ENCODE results near the gene EHD4. TPM values are rescaled to one million over a fixed set of nuclear protein-coding genes. Genes with fewer than 3 reads are reported as not detected.

Gene EHD4
- total RNA-seq, 1 donor from 2014 or later = 23.8 TPM

DNA sequence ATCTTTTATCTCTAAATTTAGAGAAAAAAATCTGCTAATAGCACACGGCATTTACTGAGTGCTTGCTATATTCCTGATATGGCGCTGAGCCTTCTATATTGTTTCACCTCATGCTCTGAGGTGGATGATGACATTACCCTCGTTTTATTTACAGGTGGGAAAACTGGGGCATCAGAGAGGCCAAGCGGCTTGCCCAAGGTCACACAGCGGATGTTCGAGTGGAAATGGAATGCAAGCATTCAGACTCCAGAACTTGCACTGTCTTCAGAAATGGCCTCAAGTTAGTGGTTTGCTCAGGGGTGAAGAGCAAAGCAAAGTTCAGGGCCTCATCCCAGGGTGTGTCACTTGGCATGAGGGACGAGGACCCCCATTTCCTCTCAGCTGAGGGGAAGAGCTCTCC is 17.3 kb downstream of the EHD4 start:
- H3K4me3 Mint-ChIP-seq (ENCODE audit: unreplicated experiment) = no peak overlapping the region
- TF ChIP-seq, protein P1, sequence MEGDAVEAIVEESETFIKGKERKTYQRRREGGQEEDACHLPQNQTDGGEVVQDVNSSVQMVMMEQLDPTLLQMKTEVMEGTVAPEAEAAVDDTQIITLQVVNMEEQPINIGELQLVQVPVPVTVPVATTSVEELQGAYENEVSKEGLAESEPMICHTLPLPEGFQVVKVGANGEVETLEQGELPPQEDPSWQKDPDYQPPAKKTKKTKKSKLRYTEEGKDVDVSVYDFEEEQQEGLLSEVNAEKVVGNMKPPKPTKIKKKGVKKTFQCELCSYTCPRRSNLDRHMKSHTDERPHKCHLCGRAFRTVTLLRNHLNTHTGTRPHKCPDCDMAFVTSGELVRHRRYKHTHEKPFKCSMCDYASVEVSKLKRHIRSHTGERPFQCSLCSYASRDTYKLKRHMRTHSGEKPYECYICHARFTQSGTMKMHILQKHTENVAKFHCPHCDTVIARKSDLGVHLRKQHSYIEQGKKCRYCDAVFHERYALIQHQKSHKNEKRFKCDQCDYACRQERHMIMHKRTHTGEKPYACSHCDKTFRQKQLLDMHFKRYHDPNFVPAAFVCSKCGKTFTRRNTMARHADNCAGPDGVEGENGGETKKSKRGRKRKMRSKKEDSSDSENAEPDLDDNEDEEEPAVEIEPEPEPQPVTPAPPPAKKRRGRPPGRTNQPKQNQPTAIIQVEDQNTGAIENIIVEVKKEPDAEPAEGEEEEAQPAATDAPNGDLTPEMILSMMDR (IDR thresholded peaks at IDR 0.05) = no peak
- H3K27ac Mint-ChIP-seq (ENCODE audit: unreplicated experiment) = no peak overlapping the region
- H3K36me3 Mint-ChIP-seq (ENCODE audit: low read depth) = peaks cover 6% of the 10 kb centered on the region
- H3K4me1 Mint-ChIP-seq (ENCODE audit: low read depth) = peaks cover 30% of the 10 kb centered on the region
- no peaks in the 10 kb centered on the region for H3K27me3 Mint-ChIP-seq (ENCODE audit: low read depth)
- H3K9me3 Mint-ChIP-seq (ENCODE audit: low read depth) = no peaks in the 10 kb centered on the region
- DNase-seq (ENCODE audit: low spot score) = no peak

DNA sequence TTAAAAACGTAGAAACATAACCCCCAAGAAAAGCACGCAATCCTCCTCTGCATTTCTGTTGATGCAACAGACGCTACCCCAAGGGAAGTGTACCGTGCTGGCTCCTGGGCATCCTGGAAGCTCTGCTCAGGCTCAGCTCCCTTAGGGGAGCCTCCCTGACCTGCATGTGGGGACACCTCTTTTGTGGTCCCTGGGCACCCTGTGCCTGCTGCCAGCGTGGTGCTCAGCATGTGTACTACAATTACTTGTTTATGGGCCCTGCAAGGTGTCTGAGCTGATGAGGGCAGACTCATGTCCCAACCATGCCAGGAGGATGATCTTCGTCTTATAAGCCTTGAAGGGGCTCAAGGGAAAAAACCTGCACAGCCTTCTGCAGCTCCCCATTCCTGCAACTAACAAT is 18.3 kb downstream of the EHD4 start:
- H3K36me3 Mint-ChIP-seq (ENCODE audit: low read depth) = peaks cover 6% of the 10 kb centered on the region
- peaks cover 36% of the 10 kb centered on the region for H3K4me1 Mint-ChIP-seq (ENCODE audit: low read depth)
- DNase-seq (ENCODE audit: low spot score) = no peak
- no peak overlapping the region for H3K27ac Mint-ChIP-seq (ENCODE audit: unreplicated experiment)
- no peaks in the 10 kb centered on the region for H3K27me3 Mint-ChIP-seq (ENCODE audit: low read depth)
- no peak overlapping the region for H3K4me3 Mint-ChIP-seq (ENCODE audit: unreplicated experiment)
- TF ChIP-seq, protein P1 (IDR thresholded peaks at IDR 0.05) = no peak
- no peaks in the 10 kb centered on the region for H3K9me3 Mint-ChIP-seq (ENCODE audit: low read depth)

GRCh38 chr15:41952013-41952563 is 20.3 kb downstream of the EHD4 start:
- H3K4me3 Mint-ChIP-seq (ENCODE audit: unreplicated experiment) = no peak overlapping the region
- no peak for DNase-seq (ENCODE audit: low spot score)
- no peak overlapping the region for H3K27ac Mint-ChIP-seq (ENCODE audit: unreplicated experiment)
- TF ChIP-seq, protein P1 (IDR thresholded peaks at IDR 0.05) = no peak
- H3K27me3 Mint-ChIP-seq (ENCODE audit: low read depth) = no peaks in the 10 kb centered on the region
- H3K36me3 Mint-ChIP-seq (ENCODE audit: low read depth) = peaks cover 6% of the 10 kb centered on the region
- no peaks in the 10 kb centered on the region for H3K9me3 Mint-ChIP-seq (ENCODE audit: low read depth)
- peaks cover 43% of the 10 kb centered on the region for H3K4me1 Mint-ChIP-seq (ENCODE audit: low read depth)

DNA sequence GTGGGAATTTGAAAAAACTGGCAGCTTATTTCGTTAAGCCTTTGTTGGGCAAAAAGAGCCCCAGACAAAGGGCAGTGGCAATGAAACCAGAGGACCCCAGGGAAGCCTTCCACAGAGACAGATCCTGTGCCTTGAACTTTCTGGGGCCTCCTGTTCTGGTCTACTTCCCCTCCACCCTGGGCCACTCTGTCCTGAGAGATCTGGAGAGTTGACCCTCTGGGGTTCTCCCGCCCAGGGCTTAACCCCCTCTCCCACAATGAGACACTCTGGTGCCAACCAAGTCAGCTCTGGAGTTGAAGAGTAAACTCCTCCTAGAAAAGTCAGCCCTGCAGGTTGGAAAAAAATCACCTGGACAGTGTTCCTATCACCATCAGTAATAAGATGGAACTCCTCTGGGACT is 20.8 kb downstream of the EHD4 start:
- no peak for DNase-seq (ENCODE audit: low spot score)
- Mint-ChIP-seq H3K9me3 (ENCODE audit: low read depth) (no peaks in the 10 kb centered on the region), H3K36me3 (ENCODE audit: low read depth) (peaks cover 6% of the 10 kb centered on the region), H3K27me3 (ENCODE audit: low read depth) (no peaks in the 10 kb centered on the region), H3K27ac (ENCODE audit: unreplicated experiment) (peak overlapping the region; percentile 49), H3K4me1 (ENCODE audit: low read depth) (peaks cover 45% of the 10 kb centered on the region), H3K4me3 (ENCODE audit: unreplicated experiment) (no peak overlapping the region)
- TF ChIP-seq, protein P1 (IDR thresholded peaks at IDR 0.05) = no peak

GRCh38 chr15:41950489-41950888 is 21.9 kb downstream of the EHD4 start:
- Mint-ChIP-seq H3K27me3 (ENCODE audit: low read depth) (no peaks in the 10 kb centered on the region), H3K9me3 (ENCODE audit: low read depth) (no peaks in the 10 kb centered on the region), H3K4me1 (ENCODE audit: low read depth) (peaks cover 56% of the 10 kb centered on the region), H3K27ac (ENCODE audit: unreplicated experiment) (peak overlapping the region; percentile 56), H3K36me3 (ENCODE audit: low read depth) (peaks cover 6% of the 10 kb centered on the region), H3K4me3 (ENCODE audit: unreplicated experiment) (no peak overlapping the region)
- no peak for DNase-seq (ENCODE audit: low spot score)
- TF ChIP-seq, protein P1 (IDR thresholded peaks at IDR 0.05) = no peak
